T-helper 1 cell (primary cell): ENCODE measurements around the gene GRM6.

Experiments used
- DNase-seq, 5 donors: peaks; one replicate each; pipeline ENCODE4 v3.0.0-alpha.2; 2012 to 2020

The GRM6 gene

GRCh38 chr5:178983728-178984127, 11.4 kb downstream of the GRM6 start:
- DNase-seq = no peak

DNA sequence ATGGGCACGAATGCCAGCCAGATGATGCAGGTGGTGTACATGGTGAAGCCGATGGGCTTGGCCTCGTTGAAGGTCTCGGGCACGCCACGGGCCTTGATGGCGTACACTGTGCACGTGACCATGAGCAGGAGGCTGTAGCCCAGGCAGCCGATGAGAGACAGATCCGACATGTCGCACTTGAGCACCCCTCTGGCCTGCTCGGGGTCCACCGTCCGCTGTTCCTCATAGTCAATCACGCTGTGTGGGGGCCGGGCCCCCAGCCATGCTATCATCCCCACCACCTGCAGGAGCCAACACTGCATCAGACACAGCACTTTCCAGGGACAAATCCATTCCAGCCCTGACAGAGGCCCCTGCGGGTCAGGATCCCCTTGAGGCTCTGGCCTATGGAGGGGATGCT, 12.2 kb downstream of the GRM6 start:
- DNase-seq = no peak

- DNase-seq = no peak
These were observed 13.7 kb downstream of the GRM6 start for GRCh38 chr5:178981381-178981780.

- DNase-seq = no peak
These were observed 29.6 kb downstream of the GRM6 start for GRCh38 chr5:178965465-178966055.

GRCh38 chr5:178941361-178941760, 53.8 kb downstream of the GRM6 start:
- no peak for DNase-seq

DNA sequence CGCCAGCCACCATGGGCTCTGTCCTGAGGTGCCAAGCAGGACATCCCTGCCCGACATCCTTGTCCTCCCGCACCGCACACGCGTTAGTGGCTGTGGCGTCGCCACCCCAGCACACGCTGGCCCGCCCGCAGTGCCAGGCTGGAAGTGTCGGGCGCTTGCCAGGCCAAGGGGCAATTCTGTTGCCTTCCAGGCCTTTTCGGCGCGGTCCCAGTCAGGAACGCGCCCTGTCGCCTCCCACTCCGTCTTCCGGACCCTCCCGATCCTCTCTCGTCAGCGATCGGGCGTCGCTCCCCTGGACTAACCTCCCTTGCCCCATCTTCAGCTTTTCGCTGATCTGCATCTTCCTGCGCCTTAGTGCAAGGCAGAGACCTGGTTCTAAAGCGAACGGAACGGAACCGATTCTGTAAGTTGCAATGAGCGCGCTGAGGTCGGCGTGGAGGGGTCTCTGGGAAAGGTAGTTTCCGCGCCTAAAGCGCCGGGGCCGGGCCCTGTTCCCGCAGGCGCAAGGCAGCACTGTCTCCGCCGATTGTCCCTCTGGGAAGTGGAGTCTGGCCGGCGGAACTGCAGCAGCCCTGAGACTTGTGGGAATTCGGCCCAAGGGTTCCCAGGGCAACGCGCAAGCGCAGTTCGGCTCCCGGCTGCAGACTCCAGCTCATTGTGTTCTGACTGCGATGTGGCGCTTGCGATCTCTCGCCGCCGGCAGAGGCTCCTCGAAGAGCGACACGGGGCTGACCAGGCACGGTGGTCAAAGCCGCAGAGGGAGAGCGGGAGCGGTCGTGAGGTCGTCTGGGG, 54.4 kb downstream of the GRM6 start, which contains the start of gene ZNF454:
ZNF454 (plus strand) TSS at position 630 of the 792 bp plus-strand sequence. CDS start 1,594 bp downstream, outside the sequence.
- no peak for DNase-seq

DNA sequence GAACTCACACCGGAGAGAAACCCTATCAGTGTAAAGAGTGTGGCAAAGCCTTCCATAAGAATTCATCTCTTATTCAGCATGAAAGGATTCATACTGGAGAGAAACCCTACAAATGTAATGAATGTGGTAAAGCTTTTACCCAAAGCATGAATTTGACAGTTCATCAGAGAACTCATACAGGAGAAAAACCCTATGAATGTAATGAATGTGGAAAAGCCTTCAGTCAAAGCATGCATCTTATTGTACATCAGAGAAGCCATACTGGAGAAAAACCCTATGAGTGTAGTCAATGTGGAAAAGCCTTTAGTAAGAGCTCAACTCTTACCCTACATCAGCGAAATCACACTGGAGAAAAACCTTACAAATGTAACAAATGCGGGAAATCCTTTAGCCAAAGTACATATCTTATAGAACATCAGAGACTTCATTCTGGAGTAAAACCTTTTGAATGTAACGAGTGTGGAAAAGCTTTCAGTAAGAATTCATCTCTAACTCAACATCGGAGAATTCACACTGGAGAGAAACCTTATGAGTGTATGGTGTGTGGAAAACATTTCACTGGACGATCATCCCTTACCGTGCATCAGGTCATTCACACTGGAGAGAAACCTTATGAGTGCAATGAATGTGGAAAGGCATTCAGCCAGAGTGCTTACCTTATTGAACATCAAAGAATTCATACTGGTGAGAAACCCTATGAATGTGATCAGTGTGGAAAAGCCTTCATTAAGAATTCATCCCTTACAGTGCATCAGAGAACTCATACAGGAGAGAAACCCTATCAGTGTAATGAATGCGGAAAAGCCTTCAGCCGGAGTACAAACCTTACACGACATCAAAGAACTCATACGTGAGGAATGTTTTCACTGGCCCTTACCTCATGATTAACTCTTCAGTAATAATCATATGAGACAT, 63.0 kb downstream of the GRM6 start:
- DNase-seq = no peak
